HUES48 (cell line): ENCODE data around the gene KIF25.

Source experiments
- H3K27ac ChIP-seq: one replicate; pipeline ENCODE4 v1.7.0; 2013; ENCODE audit warnings: low read depth, low read length, inconsistent platforms
- H3K27me3 ChIP-seq: 2 replicates; pipeline ENCODE4 v1.6.1; 2013; ENCODE audit warnings: mild to moderate bottlenecking, low read length; ENCODE audit not compliant: control insufficient read depth, insufficient read depth
- H3K36me3 ChIP-seq: 2 replicates; pipeline ENCODE4 v1.6.1; 2013; ENCODE audit warnings: low read length; ENCODE audit not compliant: control insufficient read depth, insufficient read depth
- H3K4me1 ChIP-seq: 2 replicates; pipeline ENCODE4 v1.6.1; 2013; ENCODE audit warnings: mild to moderate bottlenecking, low read length; ENCODE audit not compliant: control insufficient read depth, insufficient read depth
- H3K4me3 ChIP-seq: 2 replicates; pipeline ENCODE4 v1.5.1; 2013; ENCODE audit warnings: mild to moderate bottlenecking, low read depth, low read length
- H3K9ac ChIP-seq: 2 replicates; pipeline ENCODE4 v1.6.1; 2013; ENCODE audit warnings: mild to moderate bottlenecking, low read depth, low read length, moderate library complexity
- H3K9me3 ChIP-seq: 2 replicates; pipeline ENCODE4 v1.6.1; 2013; ENCODE audit warnings: low read length; ENCODE audit not compliant: control insufficient read depth, insufficient read depth

The KIF25 gene

GRCh38 chr6:168054765-168055560 is 57.5 kb downstream of the KIF25 start:
- H3K27ac ChIP-seq, result no peak overlapping the region
- no peak overlapping the region for H3K9ac ChIP-seq
- no peak overlapping the region for H3K4me3 ChIP-seq
- no peaks in the 10 kb centered on the region for H3K9me3 ChIP-seq
- H3K4me1 ChIP-seq, result no peaks in the 10 kb centered on the region
- no peaks in the 10 kb centered on the region for H3K36me3 ChIP-seq
- no peaks in the 10 kb centered on the region for H3K27me3 ChIP-seq

DNA sequence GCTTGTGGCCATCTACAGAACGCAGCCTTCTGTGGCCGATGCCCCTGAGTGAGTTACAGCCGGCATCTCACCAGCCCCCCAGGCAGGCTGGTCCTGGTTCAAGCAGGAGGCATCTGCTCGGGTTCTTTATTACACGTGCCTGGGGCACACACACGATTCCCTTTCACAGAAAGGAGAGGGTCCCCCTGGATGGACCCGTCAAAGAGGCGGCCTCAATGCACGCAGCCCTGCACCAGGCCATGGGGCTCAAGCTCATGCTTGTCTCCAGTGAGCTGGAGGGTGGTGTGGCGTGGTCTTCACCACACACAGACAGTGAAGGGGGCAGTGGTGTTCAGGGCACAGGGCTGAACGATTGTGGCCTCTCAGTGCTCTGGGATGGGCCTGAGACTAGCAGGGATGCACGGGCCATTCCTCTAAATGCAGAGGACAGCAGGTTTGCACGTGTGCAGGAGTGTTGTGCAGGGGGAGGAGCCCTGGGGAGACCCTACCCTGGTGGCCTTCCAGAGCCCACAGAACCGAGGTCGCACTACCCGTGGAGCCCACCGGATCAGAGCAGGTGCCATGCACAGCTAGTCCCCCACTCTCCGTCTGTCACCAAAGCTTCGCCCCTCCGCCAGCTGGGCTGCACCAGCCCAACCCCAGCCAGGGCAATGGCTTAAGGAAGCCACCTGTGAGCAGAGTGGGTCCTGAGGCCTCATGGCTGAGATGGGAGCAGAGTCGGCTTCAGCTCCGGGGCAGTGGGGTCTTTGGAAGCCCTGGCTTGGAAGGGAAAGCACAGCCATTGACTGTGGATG is 58.4 kb downstream of the KIF25 start:
- no peak overlapping the region for H3K9ac ChIP-seq
- H3K4me1 ChIP-seq, result no peaks in the 10 kb centered on the region
- no peaks in the 10 kb centered on the region for H3K9me3 ChIP-seq
- no peak overlapping the region for H3K4me3 ChIP-seq
- no peak overlapping the region for H3K27ac ChIP-seq
- no peaks in the 10 kb centered on the region for H3K27me3 ChIP-seq
- no peaks in the 10 kb centered on the region for H3K36me3 ChIP-seq

GRCh38 chr6:168056892-168057527 is 59.5 kb downstream of the KIF25 start:
- H3K4me3 ChIP-seq, result no peak overlapping the region
- H3K4me1 ChIP-seq, result no peaks in the 10 kb centered on the region
- H3K27ac ChIP-seq, result no peak overlapping the region
- no peaks in the 10 kb centered on the region for H3K9me3 ChIP-seq
- no peaks in the 10 kb centered on the region for H3K27me3 ChIP-seq
- H3K36me3 ChIP-seq, result no peaks in the 10 kb centered on the region
- no peak overlapping the region for H3K9ac ChIP-seq

GRCh38 chr6:168057836-168058235 is 60.4 kb downstream of the KIF25 start:
- Histone ChIP-seq H3K4me1 (no peaks in the 10 kb centered on the region), H3K4me3 (no peak overlapping the region), H3K36me3 (no peaks in the 10 kb centered on the region), H3K27ac (no peak overlapping the region), H3K9me3 (no peaks in the 10 kb centered on the region), H3K27me3 (no peaks in the 10 kb centered on the region), H3K9ac (no peak overlapping the region)

DNA sequence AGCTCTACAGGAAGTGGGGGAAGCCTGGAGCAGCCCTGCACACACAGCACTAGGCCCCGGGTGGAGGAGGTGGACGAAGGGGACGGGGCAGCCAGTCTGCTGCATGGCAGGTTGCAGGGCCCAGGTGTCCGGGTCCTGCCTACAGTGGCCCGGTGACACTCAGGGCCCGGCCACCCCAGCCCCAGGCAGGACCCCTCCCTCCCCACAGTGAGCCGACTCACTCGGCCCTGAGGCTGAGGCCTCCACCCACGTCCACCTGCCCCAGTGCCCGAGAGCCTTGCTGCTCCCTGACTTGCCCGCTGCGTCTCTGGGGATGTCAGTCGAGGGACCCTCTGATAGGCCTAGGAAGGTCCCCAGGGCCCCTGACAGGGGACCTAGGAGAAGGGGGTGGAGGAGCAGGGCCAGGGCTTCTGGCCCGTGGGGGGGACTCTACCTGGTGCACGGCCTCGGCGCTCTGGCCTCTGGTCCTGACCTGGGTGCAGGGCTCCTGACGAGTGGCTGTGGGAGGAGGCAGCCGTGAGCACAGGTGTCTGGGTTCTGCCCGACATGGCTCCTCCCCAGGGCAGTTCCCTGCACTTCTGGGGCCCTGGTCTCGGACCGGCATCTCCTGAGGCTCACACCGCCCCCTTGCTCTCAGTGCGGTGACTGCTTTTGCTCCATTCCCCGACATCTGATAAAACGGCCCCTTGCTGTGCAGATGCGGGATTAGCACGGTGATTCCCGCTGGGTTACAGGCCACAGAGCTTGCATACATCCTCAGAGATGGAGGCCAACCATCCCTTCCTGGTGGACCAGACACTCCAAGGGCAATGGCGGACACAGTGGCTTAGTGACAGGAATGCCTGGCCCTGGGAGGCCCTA is 61.5 kb downstream of the KIF25 start:
- H3K9me3 ChIP-seq, result no peaks in the 10 kb centered on the region
- H3K27me3 ChIP-seq, result no peaks in the 10 kb centered on the region
- no peaks in the 10 kb centered on the region for H3K36me3 ChIP-seq
- no peak overlapping the region for H3K4me3 ChIP-seq
- no peaks in the 10 kb centered on the region for H3K4me1 ChIP-seq
- H3K27ac ChIP-seq, result no peak overlapping the region
- H3K9ac ChIP-seq, result no peak overlapping the region

DNA sequence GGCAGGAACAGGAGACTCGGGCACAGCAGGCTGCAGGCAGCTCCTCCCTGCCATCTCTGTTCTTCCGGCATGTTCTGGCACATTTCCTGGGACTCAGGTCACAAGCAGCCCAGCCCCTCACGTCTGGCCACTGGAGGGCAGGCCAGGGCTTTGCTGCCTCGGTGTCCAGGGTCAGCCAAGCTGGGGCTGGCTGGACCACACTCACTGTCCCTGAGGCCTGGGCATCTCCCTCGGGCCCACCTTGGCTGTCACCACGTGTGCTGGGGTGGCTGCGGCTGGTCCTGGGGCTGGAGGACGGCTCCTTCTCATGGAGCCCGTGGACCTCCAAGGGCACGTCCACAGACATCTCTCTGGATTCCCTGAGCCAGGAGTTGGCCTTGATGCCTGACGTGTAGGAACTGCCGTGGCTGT is 63.1 kb downstream of the KIF25 start:
- Histone ChIP-seq H3K27me3 (no peaks in the 10 kb centered on the region), H3K27ac (no peak overlapping the region), H3K9me3 (no peaks in the 10 kb centered on the region), H3K9ac (no peak overlapping the region), H3K4me1 (no peaks in the 10 kb centered on the region), H3K4me3 (no peak overlapping the region), H3K36me3 (no peaks in the 10 kb centered on the region)

DNA sequence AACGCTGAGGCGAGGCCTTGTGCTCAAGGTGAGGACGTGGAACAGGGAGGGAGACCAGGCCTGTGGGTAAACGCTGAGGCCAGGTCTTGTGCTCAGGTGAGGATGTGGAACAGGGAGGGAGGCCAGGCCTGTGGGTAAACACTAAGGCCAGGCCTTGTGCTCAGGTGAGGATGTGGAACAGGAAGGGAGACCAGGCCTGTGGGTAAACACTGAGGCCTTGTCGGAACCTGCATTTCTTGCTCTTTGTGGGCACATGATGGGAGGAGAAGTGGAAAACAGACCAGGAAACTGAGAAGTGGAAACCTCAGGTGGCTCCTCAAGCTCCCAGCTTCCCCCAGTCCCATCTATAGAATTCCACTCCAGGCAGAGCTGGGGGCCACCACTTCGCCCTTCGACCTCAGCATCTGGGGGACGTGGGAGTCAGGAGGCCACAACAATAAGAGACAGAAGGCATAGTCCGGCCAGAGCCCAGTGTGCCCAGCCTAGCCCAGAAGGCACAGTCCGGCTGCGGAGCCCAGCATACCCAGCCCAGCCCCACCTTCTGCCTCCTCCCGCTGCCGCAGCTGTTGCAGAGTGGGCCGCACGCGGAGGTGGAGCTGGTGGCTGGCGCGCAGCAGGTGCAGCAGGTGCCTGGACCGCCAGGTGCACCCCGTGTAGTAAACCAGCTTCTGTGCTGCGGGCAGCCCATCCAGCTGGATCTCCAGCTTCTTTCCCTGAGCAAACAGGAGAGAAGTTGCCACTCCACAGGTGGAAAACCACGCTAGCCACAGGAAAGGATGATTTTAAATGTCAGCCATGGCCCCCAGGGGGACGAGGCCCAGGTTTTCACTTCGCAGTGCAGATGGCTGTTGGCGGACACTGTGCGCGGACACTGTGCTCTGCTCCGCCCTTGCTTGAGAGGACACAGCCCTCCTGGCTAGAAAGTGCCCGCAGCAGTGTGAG is 64.1 kb downstream of the KIF25 start:
- Histone ChIP-seq H3K4me1 (no peaks in the 10 kb centered on the region), H3K4me3 (no peak overlapping the region), H3K27ac (no peak overlapping the region), H3K27me3 (no peaks in the 10 kb centered on the region), H3K36me3 (no peaks in the 10 kb centered on the region), H3K9me3 (no peaks in the 10 kb centered on the region), H3K9ac (no peak overlapping the region)

DNA sequence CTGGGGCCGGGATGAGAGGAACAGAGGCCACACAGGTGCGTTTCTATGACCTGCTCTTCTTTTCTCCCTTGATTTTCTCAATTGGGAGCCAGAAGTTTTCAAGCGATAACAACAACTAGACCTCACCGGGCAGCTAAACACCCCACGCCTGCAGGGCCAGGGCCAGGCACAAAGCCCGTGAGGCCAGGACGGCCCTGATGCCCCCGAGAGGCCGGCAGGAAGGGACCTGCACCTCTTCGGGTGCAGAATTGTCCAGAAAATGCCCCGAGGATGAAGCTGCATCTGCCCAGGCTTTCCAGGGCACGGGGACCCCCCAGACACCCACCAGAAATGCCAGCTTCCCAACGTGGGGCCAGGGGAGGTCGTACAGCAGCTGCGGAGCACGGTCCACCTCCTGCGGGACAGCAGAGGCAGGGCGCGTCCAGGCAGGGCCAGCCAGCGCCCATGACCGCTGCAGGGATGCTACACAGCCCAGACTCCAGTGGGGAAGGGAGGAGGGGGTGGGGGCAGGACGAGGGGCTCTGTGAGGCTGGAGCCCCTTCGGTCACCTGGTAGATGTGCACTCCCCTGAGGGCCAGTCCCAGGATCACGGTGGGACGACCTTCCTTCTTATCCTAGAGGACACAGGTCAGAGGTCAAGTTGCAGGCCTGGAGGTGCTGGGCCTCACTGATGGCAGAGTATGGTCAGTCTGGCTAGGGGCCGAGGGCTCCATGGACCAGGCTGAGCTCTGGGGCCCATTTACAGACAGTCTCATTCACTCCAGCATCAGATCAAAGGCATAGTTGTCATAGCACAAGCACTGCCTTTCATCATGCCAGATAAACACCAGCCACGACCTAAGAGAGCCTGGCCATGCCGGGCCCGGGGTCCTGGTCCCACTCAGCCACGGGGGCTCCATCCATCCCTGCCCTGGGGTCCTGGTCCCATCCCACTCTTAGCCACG is 65.1 kb downstream of the KIF25 start:
- H3K27me3 ChIP-seq, result no peaks in the 10 kb centered on the region
- no peaks in the 10 kb centered on the region for H3K4me1 ChIP-seq
- H3K9ac ChIP-seq, result no peak overlapping the region
- H3K36me3 ChIP-seq, result no peaks in the 10 kb centered on the region
- no peak overlapping the region for H3K4me3 ChIP-seq
- H3K27ac ChIP-seq, result no peak overlapping the region
- H3K9me3 ChIP-seq, result no peaks in the 10 kb centered on the region

GRCh38 chr6:168063431-168063830 is 66.0 kb downstream of the KIF25 start:
- no peaks in the 10 kb centered on the region for H3K36me3 ChIP-seq
- no peak overlapping the region for H3K9ac ChIP-seq
- H3K27me3 ChIP-seq, result no peaks in the 10 kb centered on the region
- no peaks in the 10 kb centered on the region for H3K4me1 ChIP-seq
- H3K9me3 ChIP-seq, result no peaks in the 10 kb centered on the region
- no peak overlapping the region for H3K27ac ChIP-seq
- no peak overlapping the region for H3K4me3 ChIP-seq
